NB4 (cell line): ENCODE measurements around the gene FBXO31.

ENCODE experiments used
- CTCF ChIP-seq: IDR thresholded peaks from one replicate; pipeline ENCODE4 v1.5.1; 2012; ENCODE audit warnings: low read depth, low read length
- MAX ChIP-seq: IDR thresholded peaks from 2 replicates; pipeline ENCODE4 v1.6.1; 2011; ENCODE audit warnings: low read depth, low read length

- TF ChIP-seq CTCF (no peak), MAX (no peak)
Measured at GRCh38 chr16:87422106-87422505, 38.5 kb upstream of the FBXO31 start.
